Measurements from ENCODE around the gene MFAP3L.

MFAP3L gene

DNA sequence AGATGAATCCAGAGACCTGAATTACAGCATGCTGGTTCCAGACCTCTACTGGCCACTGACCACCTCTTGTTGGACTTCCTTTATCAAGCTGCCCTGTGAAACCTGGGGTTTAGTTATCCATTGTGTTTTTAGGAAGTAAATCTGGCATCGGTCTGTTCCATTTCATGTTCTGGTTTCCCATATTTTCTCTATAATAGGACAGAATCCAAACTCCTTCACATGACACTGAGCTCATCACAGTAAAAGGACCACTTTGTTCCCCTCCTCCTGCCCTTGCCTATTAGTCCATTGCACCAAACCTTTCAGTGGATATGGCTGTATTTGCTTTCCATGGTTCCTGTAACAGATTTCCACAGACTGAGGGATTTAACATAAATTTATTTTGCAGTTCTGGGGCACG, 4.0 kb downstream of the MFAP3L start:
- DNase-seq (ENCODE audit: low read depth in 2 of 2), result no peak

DNA sequence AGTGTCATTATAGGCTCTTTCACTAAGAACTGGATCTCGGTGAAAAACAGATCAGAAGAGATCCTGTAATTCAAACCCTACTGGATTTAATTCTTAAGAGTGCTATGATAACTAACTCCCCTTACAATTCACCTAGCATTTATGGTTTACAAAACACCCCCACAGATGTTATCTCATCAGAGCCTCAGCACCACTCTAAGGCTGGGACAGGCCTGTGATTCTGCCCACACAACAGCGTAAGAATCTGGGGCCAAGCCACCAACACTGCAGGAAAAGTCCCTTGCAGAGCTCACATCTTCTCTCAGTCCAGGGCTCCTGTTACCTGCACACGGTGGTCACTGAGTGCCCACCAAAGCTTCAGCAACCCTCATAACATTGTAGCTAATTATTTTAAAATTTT, 8.9 kb downstream of the MFAP3L start:
- DNase-seq (ENCODE audit: low read depth in 2 of 2), result no peak

DNA sequence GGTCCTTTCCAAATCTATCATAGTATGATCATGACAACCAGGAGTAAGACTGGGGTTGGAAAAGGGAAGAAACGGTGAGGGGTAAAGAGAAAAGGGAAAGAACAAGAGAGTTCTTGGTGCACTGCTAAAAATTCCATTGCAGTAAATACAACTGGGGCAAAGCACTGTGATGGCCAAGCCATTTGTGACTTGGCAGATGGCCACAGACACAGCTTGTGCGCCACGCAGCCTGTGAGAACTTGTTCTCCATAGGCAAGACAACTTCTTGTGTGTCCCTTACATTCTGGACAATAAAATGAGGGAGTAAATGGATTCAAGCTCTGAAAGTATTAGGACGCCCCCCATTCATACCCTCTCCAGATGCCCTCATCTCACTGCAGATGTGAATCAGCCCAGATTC, 10.9 kb downstream of the MFAP3L start:
- DNase-seq (ENCODE audit: low read depth in 2 of 2), result no peak

GRCh38 chr4:170014359-170015011, 11.7 kb downstream of the MFAP3L start:
- no peak for DNase-seq (ENCODE audit: low read depth in 2 of 2)

GRCh38 chr4:170012629-170012958, 13.6 kb downstream of the MFAP3L start:
- no peak for DNase-seq (ENCODE audit: low read depth in 2 of 2)

GRCh38 chr4:170011921-170012628, 14.1 kb downstream of the MFAP3L start:
- no peak for DNase-seq (ENCODE audit: low read depth in 2 of 2)

- DNase-seq (ENCODE audit: low read depth in 2 of 2), result no peak
These were observed 16.9 kb downstream of the MFAP3L start for GRCh38 chr4:170009291-170009690.

DNA sequence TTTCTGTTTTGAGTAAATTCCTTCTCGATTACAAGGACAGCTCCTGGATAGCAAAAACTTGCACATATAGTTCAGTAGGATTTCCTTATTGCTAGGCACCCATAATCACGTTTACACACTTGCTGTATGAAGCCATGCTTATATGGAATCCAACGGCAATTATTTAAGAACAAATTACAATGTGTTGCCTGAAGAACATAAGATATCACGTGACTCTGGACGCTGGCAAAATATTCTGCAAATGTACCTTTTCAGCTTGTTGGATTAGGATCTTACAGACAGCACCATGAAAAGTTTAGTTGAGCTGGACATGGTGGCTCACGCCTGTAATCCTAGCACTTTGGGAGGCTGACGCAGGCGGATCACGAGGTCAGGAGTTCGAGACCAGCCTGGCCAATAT, 17.4 kb downstream of the MFAP3L start:
- DNase-seq (ENCODE audit: low read depth in 2 of 2), result no peak

DNA sequence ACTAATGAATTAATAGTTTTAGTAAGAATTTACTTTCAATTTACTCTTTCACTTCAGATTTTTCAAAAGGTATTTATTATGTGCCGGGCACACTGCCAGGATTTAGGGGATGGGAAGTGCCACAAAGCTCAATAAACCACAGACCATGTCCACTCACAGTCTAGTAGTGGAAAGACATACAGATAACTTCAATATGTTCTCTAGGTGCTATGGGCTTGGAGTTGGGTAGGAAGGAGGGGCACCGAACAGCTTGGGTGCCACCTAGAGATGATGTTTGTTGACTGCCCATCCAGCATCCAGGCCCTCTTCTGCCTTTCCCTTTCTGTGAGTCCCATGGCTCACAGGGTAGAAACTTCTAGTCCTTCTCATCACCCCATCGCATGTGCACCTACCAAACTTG, 17.8 kb downstream of the MFAP3L start:
- no peak for DNase-seq (ENCODE audit: low read depth in 2 of 2)

DNA sequence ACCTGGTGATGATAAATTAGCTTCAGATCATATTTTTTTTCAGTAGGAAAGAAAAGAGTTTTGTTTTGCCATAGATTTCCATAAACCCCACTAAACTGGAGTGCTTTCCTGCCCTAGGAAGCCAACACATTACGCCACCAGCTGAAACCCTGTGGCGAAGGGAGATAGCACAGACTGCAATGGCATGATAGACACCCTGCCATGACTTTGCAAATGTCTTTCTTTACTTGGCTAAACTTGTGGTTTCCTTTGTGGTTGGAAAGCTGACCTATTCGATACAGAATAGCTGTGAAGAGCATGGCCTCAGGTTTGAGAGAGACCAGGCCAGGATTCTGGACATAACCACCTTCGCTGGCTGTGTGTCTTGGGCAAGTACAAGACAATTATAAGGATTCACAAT, 19.1 kb downstream of the MFAP3L start:
- no peak for DNase-seq (ENCODE audit: low read depth in 2 of 2)

DNA sequence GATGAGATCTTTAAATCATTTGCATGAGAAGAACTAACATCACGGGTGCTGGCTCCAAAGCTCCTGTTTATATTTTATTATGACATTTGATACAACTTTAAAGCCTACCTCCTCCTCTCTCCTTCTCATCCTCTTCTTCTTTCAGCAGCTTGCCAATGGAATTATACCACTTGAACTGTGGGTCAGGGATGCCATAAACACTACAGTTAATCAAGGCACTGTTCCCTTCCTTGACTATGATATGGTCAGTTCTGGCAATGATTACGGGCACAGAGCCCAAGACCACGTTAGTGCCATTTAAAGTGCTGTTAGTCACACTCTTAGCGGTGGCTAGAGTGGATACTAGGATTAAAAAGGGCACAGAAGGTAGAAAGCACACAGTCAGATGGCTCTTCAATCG, 20.7 kb downstream of the MFAP3L start:
- no peak for DNase-seq (ENCODE audit: low read depth in 2 of 2)

DNA sequence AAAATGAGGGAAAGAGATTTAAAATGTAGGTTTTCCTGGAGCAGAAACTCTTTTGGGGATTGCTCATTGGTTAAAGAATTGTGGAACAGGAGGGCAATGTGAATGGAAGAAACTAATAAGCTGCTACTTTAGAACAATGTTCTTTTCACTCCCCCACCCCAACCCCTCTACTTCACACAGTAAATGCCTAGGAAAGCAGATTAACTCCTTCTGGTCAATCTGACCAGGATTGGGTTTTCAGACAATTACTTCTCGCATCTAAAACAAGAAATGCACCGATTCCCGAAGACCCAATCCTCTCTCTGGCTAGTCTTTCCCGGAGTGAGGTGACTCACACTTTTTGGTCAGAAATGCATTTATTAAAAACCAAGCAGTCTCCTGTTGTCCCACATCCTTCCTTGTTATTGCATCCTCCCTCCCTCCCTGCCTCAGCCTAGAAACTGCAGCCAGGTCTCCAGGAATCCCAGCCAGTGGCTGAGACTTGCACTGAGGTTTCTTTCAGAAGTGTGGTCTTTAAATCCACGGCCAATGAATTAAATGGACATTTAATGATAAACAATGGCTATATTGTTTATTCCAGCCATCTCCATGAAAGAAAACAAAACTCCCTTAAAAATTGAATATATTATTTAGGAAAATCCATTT, 21.4 kb downstream of the MFAP3L start:
- DNase-seq (ENCODE audit: low read depth in 2 of 2), result no peak

DNA sequence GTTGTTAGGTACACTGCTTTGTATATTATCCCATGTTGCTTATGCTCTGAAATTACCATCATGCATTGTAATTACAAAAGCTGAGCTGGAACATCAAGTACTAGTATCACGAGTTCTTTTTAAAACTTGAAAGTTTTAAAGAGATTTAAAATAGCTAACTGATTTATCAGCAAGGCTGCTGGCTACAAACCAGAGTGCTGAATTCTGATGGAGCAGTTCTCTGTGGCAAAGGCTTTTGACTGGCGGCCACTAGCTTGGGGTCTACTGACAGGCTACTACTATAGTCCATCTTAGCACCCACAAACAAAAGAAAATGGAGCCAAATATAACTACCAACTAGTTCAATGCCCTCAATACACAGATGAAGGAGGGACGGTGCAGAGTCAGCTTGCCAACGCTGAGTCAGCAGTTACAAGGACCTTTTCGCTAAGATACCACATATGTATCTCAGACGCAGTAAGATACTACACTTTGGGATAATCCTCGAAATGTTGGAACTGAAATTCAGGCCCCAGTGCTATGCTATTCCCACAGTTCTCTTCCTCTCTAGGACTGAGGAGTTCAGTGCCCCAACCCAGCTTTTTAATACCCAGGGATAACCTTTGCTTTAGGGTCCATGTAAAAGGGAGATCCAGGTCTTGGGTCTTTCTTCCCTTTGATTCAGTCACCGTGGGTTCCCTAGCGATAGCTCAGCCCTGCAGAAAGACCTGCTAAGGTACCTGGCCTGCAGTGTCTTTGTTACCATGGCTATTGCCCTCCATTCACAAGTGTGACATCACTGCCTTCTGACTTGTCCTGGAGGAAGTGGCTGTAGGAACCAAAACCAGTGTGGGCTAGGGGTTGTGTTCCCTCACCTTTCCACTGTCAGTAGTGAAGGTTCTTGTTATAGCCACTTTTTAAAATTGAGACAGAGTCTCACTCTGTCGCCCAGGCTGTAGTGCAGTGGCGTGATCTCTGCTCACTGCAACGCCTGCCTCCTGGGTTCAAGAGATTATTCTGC, 22.8 kb downstream of the MFAP3L start:
- no peak for DNase-seq (ENCODE audit: low read depth in 2 of 2)

DNA sequence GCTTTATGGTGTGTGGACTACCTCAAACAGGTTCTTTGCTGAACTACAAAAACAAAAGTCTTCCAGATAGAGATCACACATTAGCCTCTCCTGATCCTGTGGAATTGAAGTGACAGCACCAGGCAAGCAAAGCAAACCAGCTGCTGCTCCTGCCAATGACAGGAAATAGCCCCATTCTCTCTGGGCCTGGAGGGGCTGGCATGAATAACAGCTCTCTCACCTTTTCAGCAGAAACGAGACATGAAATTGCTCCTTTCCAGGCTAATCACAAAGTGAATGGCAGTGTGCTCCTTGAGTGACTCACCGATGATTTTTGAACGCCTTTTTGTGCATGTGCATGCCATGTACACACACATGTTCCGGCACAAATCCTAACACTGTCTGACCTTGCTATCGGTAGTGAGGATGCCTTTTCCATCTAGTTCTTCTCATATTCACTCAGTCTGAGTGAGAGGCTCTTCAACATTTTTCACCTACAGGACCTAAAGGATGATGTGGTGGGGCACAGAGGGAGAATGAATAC, 24.4 kb downstream of the MFAP3L start:
- no peak for DNase-seq (ENCODE audit: low read depth in 2 of 2)

- no peak for DNase-seq (ENCODE audit: low read depth in 2 of 2)
These were observed 25.0 kb downstream of the MFAP3L start for GRCh38 chr4:170001011-170001744.

GRCh38 chr4:169999923-170000322, 26.3 kb downstream of the MFAP3L start:
- DNase-seq (ENCODE audit: low read depth in 2 of 2), result no peak

GRCh38 chr4:169998981-169999380, 27.2 kb downstream of the MFAP3L start:
- no peak for DNase-seq (ENCODE audit: low read depth in 2 of 2)

DNA sequence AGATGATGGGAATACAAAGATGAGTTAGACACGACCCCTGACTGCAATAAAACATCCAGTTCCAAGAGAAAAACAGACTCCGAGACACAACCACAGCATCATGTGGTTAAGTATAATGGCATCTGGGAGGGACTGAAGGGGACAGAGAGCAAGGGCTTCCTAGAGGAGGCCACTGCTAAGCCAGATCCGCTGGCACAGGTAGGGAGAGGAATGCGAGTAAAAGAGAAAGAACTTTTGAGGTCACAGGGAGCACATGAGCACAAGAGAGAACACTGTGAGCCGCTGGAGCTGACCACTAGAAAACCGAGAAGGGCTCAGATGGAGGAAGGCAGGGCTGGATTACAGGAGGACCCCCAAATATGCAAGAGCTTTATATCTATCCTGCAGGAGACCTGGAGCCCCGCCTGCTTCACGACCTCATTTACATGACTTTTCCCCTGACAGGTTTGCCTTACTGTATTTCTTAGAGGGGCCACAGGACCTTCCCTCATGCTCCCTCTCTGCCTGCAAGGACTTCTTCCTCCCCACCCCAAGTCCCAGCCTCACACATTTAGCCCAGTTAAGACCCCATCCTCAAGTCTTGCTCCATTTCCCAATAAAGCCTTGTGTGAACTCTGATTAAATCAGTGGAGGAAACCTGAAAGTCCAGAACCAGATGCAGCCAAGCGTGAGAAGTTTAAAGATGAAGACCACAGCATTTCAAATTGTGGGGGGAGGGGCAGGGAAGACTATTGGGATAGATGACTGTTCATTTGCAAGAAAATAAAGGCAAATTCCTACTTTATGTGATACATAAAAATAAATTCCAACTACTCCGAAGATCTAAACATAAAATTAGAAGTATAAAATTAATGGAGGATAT, 29.6 kb downstream of the MFAP3L start:
- DNase-seq (ENCODE audit: low read depth in 2 of 2), result no peak

DNA sequence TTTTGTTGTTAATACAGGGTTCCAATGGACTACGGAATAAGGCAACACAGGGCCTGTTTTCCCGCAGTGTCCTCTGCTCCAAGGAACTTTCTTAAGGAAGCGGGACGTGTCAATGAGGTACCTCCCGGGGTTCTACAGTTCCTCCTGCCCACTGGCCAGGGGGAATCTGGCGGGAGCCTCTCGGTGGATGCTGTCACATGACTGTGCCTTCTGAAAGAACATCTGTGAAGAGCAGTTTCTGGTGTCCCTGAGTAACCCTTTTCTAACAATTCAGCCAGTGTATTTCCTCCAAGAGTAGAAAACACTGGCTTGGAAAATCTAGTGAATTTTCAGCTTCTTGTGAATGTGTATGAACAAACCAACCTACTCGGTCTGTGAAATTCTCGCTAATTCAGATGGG, 32.7 kb downstream of the MFAP3L start:
- DNase-seq (ENCODE audit: low read depth in 2 of 2), result no peak

- DNase-seq (ENCODE audit: low read depth in 2 of 2), result no peak
These were observed 37.9 kb downstream of the MFAP3L start for GRCh38 chr4:169988252-169988651.

Data from stimulated activated CD8-positive, alpha-beta memory T cell treated with anti-CD3 and anti-CD28 coated beads, Interleukin-15, amount 100 ng/mL, for 4 hours (primary cell).